GM23338 (cell line): Measurements from ENCODE around the gene GNB1L.

Source experiments
- CREB1 ChIP-seq: fragments of 250-450 bp; sonication (Bioruptor Pico); IDR thresholded peaks from 2 replicates; pipeline ENCODE4 v1.5.0; 2020; ENCODE audit warnings: low read depth, mild to moderate bottlenecking, moderate library complexity
- CTCF ChIP-seq, 2 experiments: fragments of 200-600 bp in 1 of 2; sonication (generic) in 1 of 2; conservative IDR thresholded peaks; 2 replicates each; pipeline versions ENCODE4 v1.5.1 to v1.6.1; 2016 to 2017; ENCODE audit warnings: antibody characterized with exemption in 2 of 2, low read depth in 2 of 2, mild to moderate bottlenecking in 2 of 2, moderate library complexity in 1 of 2
- ETS1 ChIP-seq: IDR thresholded peaks from 2 replicates; pipeline ENCODE4 v1.6.1; 2016; ENCODE audit warnings: antibody characterized with exemption
- EZH2 ChIP-seq: fragments of 200-600 bp; sonication (generic); IDR thresholded peaks from one replicate; pipeline ENCODE4 v1.8.0; 2017; ENCODE audit warnings: antibody characterized with exemption, mild to moderate bottlenecking, low read depth; ENCODE audit not compliant: unreplicated experiment
- EZH2phosphoT487 ChIP-seq: fragments of 200-600 bp; sonication (generic); IDR thresholded peaks from one replicate; pipeline ENCODE4 v1.8.1; 2018; ENCODE audit warnings: antibody characterized with exemption; ENCODE audit not compliant: unreplicated experiment
- JUNB ChIP-seq: IDR thresholded peaks from one replicate; pipeline ENCODE4 v1.6.1; 2016; ENCODE audit warnings: antibody characterized with exemption; ENCODE audit not compliant: unreplicated experiment
- POLR2AphosphoS5 ChIP-seq: IDR thresholded peaks from 2 replicates; pipeline ENCODE4 v1.6.1; 2016; ENCODE audit warnings: antibody characterized with exemption, low read depth
- REST ChIP-seq: IDR thresholded peaks from one replicate; pipeline ENCODE4 v1.6.1; 2018; ENCODE audit warnings: antibody characterized with exemption; ENCODE audit not compliant: unreplicated experiment
- STAT1 ChIP-seq: IDR thresholded peaks from one replicate; pipeline ENCODE4 v1.6.1; 2016; ENCODE audit warnings: antibody characterized with exemption; ENCODE audit not compliant: unreplicated experiment
- ZNF114 ChIP-seq: fragments of 250-450 bp; sonication (Bioruptor Pico); IDR thresholded peaks from 2 replicates; pipeline ENCODE4 v1.5.0; 2020; ENCODE audit warnings: mild to moderate bottlenecking, moderate library complexity
- ZNF331 ChIP-seq: fragments of 250-450 bp; sonication (Bioruptor Pico); IDR thresholded peaks from 2 replicates; pipeline ENCODE4 v1.5.0; 2020; ENCODE audit warnings: low read depth, mild to moderate bottlenecking, moderate library complexity

- TF ChIP-seq CTCF (conservative IDR thresholded peaks at IDR 0.05; ENCODE audit: low read depth in 2 of 2) (no peak), POLR2AphosphoS5 (no peak), EZH2 (no peak), REST (no peak), STAT1 (no peak), EZH2phosphoT487 (no peak), ZNF114 (CRISPR knock-in tag) (no peak), JUNB (no peak), ZNF331 (CRISPR knock-in tag) (no peak), CREB1 (CRISPR knock-in tag) (no peak), ETS1 (no peak)
These were observed 7.4 kb downstream of the GNB1L start for GRCh38 chr22:19847345-19847632.
